Endometrial microvascular endothelial cells (primary cell): Measurements from ENCODE around the gene BLVRB. TPM values are rescaled to one million over a fixed set of nuclear protein-coding genes. Genes with fewer than 3 reads are reported as not detected.
"Not testable (repeated sequence)": the region's sequence is repeated elsewhere in the genome, so short reads cannot be mapped to it uniquely, and the experiment has no call there.

Experiments
- in situ Hi-C: cut with HindIII; loops from 2 replicates; pipeline ENCODE4 v1.10.0; 2017; ENCODE audit warnings: low sequenced_read_pairs, low pct_unique_long_range_greater_than_20kb; ENCODE audit errors: inconsistent ontology term
- total RNA-seq: library from RNA; depleted of rRNA; stranded (reverse); fragments of >200 nt; gene quantifications from one replicate; pipeline ENCODE4 v1.2.3, GENCODE V29; 2015; ENCODE audit errors: inconsistent ontology term

Gene BLVRB
- total RNA-seq, result 66.3 TPM

- in situ Hi-C loops, result no loop called here
Observed at GRCh38 chr19:40465557-40466218, at the start of gene BLVRB. Gene BLVRB (minus strand): TSS chr19:40465745. CDS start chr19:40465688, 57 bp downstream.

- in situ Hi-C loops, result no loop called here
Observed at GRCh38 chr19:40513741-40514315, 48.3 kb upstream of the BLVRB start.

DNA sequence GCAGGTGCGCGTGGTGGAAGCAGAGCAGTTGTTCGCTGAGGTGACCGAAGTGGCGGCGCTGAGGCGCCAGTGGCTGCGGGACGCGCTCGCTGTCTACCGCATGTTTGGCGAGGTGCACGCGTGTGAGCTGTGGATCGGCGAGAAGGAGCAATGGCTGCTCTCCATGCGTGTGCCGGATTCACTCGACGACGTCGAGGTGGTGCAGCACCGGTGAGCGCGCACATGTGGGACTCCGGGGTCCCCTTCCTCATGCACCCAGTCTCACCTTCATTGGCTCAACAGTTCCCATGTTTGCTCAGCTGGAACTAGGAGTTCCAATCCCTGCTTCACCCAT is 47.8 kb upstream of the BLVRB start:
- in situ Hi-C loops, result no loop called here

GRCh38 chr19:40512473-40513344 is 47.2 kb upstream of the BLVRB start:
- in situ Hi-C loops, result no loop called here

DNA sequence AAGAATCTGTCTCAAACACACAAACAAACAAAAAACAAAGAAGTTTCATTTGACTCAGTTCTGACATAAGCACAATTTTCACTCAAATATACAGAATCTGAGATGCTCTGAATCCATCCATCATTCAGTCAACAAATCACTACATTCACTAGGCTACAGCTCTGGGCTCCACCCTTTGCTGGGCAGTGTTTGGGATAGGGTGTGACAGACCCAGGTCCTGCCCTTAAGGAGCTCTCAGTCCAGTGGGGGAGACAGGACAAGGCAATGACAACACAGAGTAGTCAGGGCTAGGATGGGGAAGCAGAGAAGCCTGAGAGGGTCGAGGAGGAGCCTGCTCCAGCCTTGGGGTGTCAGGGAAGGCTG is 46.5 kb upstream of the BLVRB start:
- in situ Hi-C loops, result no loop called here

DNA sequence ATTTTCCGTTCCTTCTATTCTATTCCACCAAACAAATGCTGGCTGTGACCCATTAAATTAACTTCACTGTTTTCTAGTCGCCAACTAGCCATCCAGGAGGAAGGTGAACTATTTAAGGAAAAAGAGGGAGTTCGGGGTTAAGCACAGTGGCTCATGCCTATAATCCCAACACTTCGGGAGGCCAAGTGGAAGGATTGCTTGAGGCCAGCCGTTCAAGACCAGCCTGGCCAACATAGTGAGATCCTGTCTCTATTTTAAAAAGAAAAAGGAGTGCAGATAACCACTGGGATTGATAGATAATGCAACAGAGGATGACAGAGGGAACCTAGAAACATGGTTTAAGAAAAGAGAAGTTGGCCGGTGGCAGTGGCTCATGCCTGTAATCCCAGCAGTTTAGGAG is 45.9 kb upstream of the BLVRB start:
- in situ Hi-C loops, result no loop called here

GRCh38 chr19:40510526-40511115 is 45.1 kb upstream of the BLVRB start:
- in situ Hi-C loops, result no loop called here

DNA sequence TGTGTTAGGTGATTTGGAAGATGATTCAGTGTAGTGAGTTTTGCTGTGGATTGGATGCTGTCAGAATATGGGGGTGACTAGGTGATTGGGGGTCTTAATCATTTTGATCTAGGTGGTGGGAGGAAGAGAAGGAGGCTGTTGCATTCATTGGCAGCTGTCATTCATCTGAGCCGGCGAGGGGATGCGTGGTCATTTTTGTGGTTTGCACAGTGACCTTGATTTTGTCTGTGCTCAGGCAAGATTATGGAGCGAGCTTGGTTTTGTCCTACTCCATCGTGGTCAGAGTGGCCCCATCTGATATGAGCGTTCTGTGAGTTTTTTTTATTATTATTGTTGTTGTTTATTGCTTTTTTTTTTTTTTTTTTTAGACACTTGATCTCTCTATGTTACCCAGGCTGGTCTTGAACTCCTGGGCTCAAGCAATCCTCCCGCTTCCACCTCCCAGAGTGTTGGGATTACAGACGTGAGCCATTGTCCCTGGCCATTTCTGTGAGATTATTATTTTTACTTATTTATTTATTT is 43.3 kb upstream of the BLVRB start:
- in situ Hi-C loops, result no loop called here

DNA sequence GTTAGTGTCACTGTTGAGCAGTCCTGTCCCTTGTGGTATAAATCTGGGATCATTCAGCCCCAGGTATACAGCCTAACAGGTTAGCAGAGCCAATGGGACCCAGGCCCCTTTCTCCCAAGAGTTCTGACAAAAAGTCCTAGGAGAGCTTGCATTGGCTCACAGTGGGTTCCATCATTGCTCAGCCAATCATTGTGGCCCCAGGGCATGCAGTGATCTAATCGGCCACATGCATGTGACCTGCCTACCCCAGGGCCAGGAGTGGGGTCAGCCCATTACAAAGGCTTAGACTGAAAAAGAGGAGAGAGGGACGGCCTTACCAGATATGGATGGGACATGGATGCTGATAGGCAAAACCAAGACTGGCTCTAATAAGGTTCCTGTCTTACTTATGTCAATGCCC is 42.3 kb upstream of the BLVRB start:
- in situ Hi-C loops, result no loop called here

DNA sequence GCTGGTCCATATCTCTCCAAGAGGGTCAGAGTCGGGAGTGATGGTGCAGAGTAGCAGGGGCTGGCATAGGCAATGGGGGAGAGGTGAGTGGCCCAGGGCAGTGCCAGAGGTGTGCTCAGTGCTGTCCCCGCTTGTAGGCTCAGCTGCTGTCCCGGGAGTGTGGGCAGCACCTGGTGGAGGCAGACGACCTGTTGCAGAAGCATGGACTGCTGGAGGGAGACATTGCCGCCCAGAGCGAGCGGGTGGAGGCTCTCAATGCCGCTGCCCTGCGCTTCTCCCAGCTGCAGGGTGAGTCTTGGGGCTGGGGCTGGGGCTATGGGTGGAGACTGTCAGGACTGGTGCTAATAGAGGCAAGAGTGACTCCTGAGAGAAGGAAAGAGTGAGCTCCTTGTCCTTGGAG is 40.6 kb upstream of the BLVRB start:
- in situ Hi-C loops, result no loop called here

- in situ Hi-C loops, result no loop called here
Observed at GRCh38 chr19:40503320-40503695, 37.8 kb upstream of the BLVRB start.

- in situ Hi-C loops, result no loop called here
Observed at GRCh38 chr19:40502647-40503319, 37.2 kb upstream of the BLVRB start.

DNA sequence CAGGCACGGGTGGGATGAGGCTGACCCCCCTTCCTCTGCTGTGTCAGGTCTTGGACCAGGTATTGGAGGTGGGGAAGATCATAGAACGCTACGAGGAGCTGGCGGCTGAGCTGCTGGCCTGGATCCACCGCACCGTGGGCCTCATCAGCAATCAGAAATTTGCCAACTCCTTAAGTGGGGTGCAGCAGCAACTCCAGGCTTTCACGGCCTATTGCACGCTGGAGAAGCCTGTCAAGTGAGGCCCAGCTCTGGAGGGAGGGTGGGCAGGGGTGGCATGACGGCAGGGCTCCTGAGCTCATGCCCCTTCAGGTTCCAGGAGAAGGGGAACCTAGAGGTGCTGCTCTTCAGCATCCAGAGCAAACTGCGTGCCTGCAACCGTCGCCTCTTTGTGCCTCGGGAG is 36.5 kb upstream of the BLVRB start:
- in situ Hi-C loops, result no loop called here

DNA sequence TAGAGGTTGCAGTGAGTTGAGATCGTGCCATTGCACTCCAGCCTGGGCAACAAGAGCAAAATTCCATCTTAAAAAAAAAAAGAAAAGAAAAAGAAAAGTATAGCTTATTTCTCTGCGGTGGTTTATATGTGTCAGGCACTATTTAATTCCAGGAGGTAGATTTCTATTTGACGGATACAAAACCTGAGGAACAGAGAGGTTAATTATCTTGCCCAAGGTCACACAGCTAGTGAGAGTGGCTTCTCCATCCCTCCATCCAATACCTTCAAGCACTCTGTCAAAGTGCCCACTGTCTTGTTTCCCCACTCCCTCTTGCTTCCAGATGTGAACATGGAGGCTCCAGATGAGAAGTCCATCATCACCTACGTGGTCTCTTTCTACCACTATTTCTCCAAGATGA is 36.1 kb upstream of the BLVRB start:
- in situ Hi-C loops, result no loop called here

- in situ Hi-C loops, result not testable (repeated sequence)
Observed at GRCh38 chr19:40500678-40501530, 35.4 kb upstream of the BLVRB start.

DNA sequence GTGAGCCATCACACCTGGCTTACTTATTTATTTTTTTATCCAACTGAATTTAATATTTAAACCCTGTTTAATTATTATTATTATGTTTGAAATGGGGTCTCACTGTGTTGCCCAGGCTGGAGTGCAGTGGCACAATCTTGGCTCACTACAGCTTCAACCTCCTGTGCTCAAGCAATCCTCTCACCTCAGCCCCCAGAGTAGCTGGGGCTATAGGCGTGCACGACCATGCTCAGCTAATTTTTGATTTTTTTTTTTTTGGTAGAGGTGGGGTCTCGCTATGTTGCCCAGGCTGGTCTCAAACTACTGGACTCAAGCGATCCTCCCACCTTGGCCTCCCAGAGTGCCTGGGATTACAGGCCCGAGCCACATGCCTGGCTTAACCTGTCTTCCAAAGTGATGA is 33.8 kb upstream of the BLVRB start:
- in situ Hi-C loops, result no loop called here

GRCh38 chr19:40497214-40497613 is 31.7 kb upstream of the BLVRB start:
- in situ Hi-C loops, result no loop called here

DNA sequence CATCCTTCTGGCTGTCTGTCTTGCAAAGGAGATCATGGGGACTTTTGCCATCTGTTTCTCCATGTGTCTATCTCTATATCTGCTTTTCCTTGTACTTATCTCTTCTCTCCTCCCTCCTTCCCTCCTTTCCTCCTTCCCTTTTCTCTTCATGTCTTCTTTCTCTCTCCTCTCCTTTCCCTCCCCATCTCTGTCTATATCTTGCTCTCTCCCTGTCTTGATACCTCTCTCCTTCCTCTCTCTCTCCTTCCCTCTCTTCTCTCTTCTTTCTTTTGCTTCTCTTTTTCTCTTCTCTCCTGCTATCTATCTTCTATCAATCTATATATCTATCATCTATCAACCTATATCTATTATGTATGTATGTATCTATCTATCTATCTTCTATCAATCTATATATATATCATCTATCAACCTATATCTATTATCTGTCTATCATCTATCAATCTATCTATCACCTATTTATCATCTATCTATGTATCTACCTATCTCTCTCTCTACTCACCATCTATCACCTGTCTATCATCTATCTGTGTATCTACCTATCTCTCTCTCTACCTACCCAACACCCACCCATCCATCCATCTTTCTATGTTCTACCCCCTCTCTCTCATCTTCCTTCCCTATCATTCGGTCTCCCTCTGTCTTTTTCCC is 28.8 kb upstream of the BLVRB start:
- in situ Hi-C loops, result no loop called here
